Measurements from ENCODE around the gene KCNJ15. TPM values are rescaled to one million over a fixed set of nuclear protein-coding genes. Genes with fewer than 3 reads are reported as not detected.

The KCNJ15 gene
- total and polyA plus RNA-seq, 2 of the 8 experiments (the other 6 are each of a cell fraction or from before 2014, with no cell fraction given) = under 0.01 TPM; not detected in 1

DNA sequence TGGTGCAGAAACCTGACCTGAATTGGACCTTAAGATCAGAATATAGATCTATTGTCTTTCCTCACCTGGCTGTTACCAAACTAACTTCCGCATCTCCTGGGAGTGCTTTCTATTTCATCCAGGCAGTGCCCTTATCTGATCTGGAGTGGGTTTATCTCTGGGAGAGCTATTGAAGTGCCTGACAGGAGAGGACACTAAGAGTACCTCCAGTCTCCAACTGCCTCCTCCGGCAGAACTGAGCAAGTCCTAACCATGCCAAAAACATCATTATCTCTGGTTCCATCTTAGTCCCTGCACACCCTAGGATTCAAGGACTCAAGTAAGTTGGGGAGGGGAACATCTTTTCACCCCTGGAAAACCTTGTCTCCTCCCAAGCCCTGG is 12.4 kb upstream of the KCNJ15 start:
- H3K23ac ChIP-seq (ENCODE audit: insufficient read length) = no peak overlapping the region
- CTCF ChIA-PET (ENCODE audit: partially characterized antibody) = interaction anchor here (0.7 kb wide), 1 partner anchor 1769 kb away, joined by 3 read pairs; no protein-coding TSS in a partner anchor
- no peak overlapping the region for H2BK12ac ChIP-seq (ENCODE audit: low read depth, low read length)
- no peak overlapping the region for H4K8ac ChIP-seq (ENCODE audit: extremely low read depth, insufficient read depth, low read length)
- no peak overlapping the region for H2BK120ac ChIP-seq (replicated peaks; ENCODE audit: low read depth, low read length)
- FAIRE-seq = no peak
- no peak overlapping the region for H3K4me3 ChIP-seq (ENCODE audit: extremely low read depth in 1 of 4, insufficient read depth in 2 of 4, low read depth in 3 of 4, low read length in 4 of 4)
- H2BK15ac ChIP-seq (ENCODE audit: low read length) = no peak overlapping the region
- no peak overlapping the region for H3K4ac ChIP-seq (replicated peaks; ENCODE audit: insufficient read length, low read depth, low read length)
- no peak overlapping the region for H3K9ac ChIP-seq (replicated peaks in 1 of 4; ENCODE audit: extremely low read depth in 1 of 4, low read depth in 3 of 4, low read length in 3 of 4)
- no peaks in the 10 kb centered on the region for H3K9me3 ChIP-seq (ENCODE audit: insufficient read depth in 2 of 2, low read depth in 1 of 2, low read length in 1 of 2)
- POLR2A ChIA-PET (ENCODE audit: partially characterized antibody) = no interaction called here
- peaks cover 7% of the 10 kb centered on the region; the same call in 1 of the 2 replicates for H3K23me2 ChIP-seq (ENCODE audit: low read depth, low read length)
- no peak overlapping the region for H3K18ac ChIP-seq (ENCODE audit: extremely low read depth, low read length)
- H3K36me3 ChIP-seq (ENCODE audit: control insufficient read depth in 2 of 4, insufficient read depth in 4 of 4, low read length in 3 of 4) = no peaks in the 10 kb centered on the region
- no peak overlapping the region for H3K14ac ChIP-seq (ENCODE audit: insufficient read length)
- WGBS, 2 experiments (ENCODE audit: extremely low coverage in 1 of 2, insufficient coverage in 1 of 2, insufficient read length in 1 of 2, insufficient replicate concordance in 2 of 2, low coverage in 1 of 2, low lambda C conversion rate in 2 of 2, missing lambda C conversion rate in 1 of 2) = 97% methylated on average over 2 of the region's 2 CpGs; no CpG with 5 or more reads in 1 of the 2 experiments
- H4K20me1 ChIP-seq (replicated peaks in 1 of 2; ENCODE audit: control insufficient read depth in 1 of 2, insufficient read depth in 2 of 2, low read length in 2 of 2) = no peaks in the 10 kb centered on the region
- H4K5ac ChIP-seq (ENCODE audit: insufficient read length, low read depth, low read length) = no peak overlapping the region
- H2BK20ac ChIP-seq (ENCODE audit: low read length) = no peak overlapping the region
- no peak overlapping the region for H2BK5ac ChIP-seq (ENCODE audit: low read depth, low read length)
- H3K79me2 ChIP-seq (ENCODE audit: control insufficient read depth in 1 of 2, insufficient read depth in 2 of 2, low read length in 2 of 2) = no peaks in the 10 kb centered on the region
- TF ChIP-seq BACH1 (IDR thresholded peaks at IDR 0.05; ENCODE audit: low read length) = no peak
- TF ChIP-seq, protein P1, sequence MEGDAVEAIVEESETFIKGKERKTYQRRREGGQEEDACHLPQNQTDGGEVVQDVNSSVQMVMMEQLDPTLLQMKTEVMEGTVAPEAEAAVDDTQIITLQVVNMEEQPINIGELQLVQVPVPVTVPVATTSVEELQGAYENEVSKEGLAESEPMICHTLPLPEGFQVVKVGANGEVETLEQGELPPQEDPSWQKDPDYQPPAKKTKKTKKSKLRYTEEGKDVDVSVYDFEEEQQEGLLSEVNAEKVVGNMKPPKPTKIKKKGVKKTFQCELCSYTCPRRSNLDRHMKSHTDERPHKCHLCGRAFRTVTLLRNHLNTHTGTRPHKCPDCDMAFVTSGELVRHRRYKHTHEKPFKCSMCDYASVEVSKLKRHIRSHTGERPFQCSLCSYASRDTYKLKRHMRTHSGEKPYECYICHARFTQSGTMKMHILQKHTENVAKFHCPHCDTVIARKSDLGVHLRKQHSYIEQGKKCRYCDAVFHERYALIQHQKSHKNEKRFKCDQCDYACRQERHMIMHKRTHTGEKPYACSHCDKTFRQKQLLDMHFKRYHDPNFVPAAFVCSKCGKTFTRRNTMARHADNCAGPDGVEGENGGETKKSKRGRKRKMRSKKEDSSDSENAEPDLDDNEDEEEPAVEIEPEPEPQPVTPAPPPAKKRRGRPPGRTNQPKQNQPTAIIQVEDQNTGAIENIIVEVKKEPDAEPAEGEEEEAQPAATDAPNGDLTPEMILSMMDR (IDR thresholded peaks at IDR 0.05; ENCODE audit: control extremely low read depth in 1 of 3, insufficient read depth in 1 of 3, low read depth in 1 of 3, low read length in 3 of 3) = no peak
- TF ChIP-seq SIRT6 (IDR thresholded peaks at IDR 0.05; ENCODE audit: low read length) = no peak
- TF ChIP-seq PHF8 (conservative IDR thresholded peaks at IDR 0.05; ENCODE audit: low read depth, low read length) = no peak
- no peak for TF ChIP-seq NANOG (IDR thresholded peaks at IDR 0.05; ENCODE audit: insufficient read depth, low read depth, low read length, poor library complexity, severe bottlenecking)
- H2AFZ ChIP-seq (ENCODE audit: low read length) = no peak overlapping the region
- no peak for DNase-seq (ENCODE audit: low read depth in 1 of 2, low spot score in 2 of 2)
- no peaks in the 10 kb centered on the region for H3K79me1 ChIP-seq (ENCODE audit: low read depth, low read length)
- no peak overlapping the region for H3K56ac ChIP-seq (replicated peaks; ENCODE audit: insufficient read length, low read depth, low read length)
- H3K4me2 ChIP-seq (ENCODE audit: insufficient read depth in 1 of 2, low read depth in 2 of 2, low read length in 2 of 2) = no peak overlapping the region
- H3K27ac ChIP-seq (ENCODE audit: low read depth, low read length) = no peak overlapping the region
- H3K27me3 ChIP-seq (replicated peaks in 1 of 4; ENCODE audit: control insufficient read depth in 3 of 4, extremely low read depth in 1 of 4, insufficient read depth in 3 of 4, low read length in 3 of 4) = no peaks in the 10 kb centered on the region
- no peak overlapping the region for H4K91ac ChIP-seq (replicated peaks; ENCODE audit: insufficient read length, low read length)
- H2AK5ac ChIP-seq (ENCODE audit: low read depth, low read length) = no peak overlapping the region
- no peaks in the 10 kb centered on the region for H3K4me1 ChIP-seq (replicated peaks in 1 of 4; ENCODE audit: control insufficient read depth in 3 of 4, insufficient read depth in 4 of 4, low read length in 3 of 4)

All from H1 (cell line).